HG03442 (cell line): ENCODE results near the gene ENTPD1.
"Not testable (repeated sequence)": the region's sequence is repeated elsewhere in the genome, so short reads cannot be mapped to it uniquely, and the experiment has no call there.

Source experiments
- ATAC-seq: cut with Tn5 transposase; IDR thresholded peaks from one replicate; pipeline ENCODE4 v1.9.1; 2021; ENCODE audit warnings: mild to moderate bottlenecking, moderate library complexity; ENCODE audit not compliant: unreplicated experiment

Gene ENTPD1

GRCh38 chr10:95756041-95756761 lies at the start of gene ENTPD1:
Gene ENTPD1 (plus strand): TSS chr10:95756163. CDS start chr10:95756240, 77 bp downstream.
- no peak for ATAC-seq

- no peak for ATAC-seq
Observed at GRCh38 chr10:95706573-95706972, 49.4 kb upstream of the ENTPD1 start.

GRCh38 chr10:95706990-95707389 lies 49.0 kb upstream of the ENTPD1 start:
- ATAC-seq = no peak

GRCh38 chr10:95711492-95711891 lies 44.5 kb upstream of the ENTPD1 start:
- no peak for ATAC-seq

- no peak for ATAC-seq
Observed at GRCh38 chr10:95716466-95716865, 39.5 kb upstream of the ENTPD1 start.

- no peak for ATAC-seq
Observed at GRCh38 chr10:95716866-95717265, 39.1 kb upstream of the ENTPD1 start.

GRCh38 chr10:95720745-95721144 lies 35.2 kb upstream of the ENTPD1 start:
- ATAC-seq = not testable (repeated sequence)

- ATAC-seq = not testable (repeated sequence)
Observed at GRCh38 chr10:95722496-95722895, 33.5 kb upstream of the ENTPD1 start.

- no peak for ATAC-seq
Observed at GRCh38 chr10:95728526-95728925, 27.4 kb upstream of the ENTPD1 start.

- ATAC-seq = no peak
Observed at GRCh38 chr10:95729323-95730055, 26.5 kb upstream of the ENTPD1 start.

GRCh38 chr10:95730233-95730632 lies 25.7 kb upstream of the ENTPD1 start:
- no peak for ATAC-seq

GRCh38 chr10:95732907-95733306 lies 23.1 kb upstream of the ENTPD1 start:
- not testable (repeated sequence) for ATAC-seq

GRCh38 chr10:95739056-95739455 lies 16.9 kb upstream of the ENTPD1 start:
- no peak for ATAC-seq

- ATAC-seq = peak; percentile 72
Observed at GRCh38 chr10:95741807-95742467, 14.0 kb upstream of the ENTPD1 start.

- ATAC-seq = peak; percentile 10
Observed at GRCh38 chr10:95742485-95742884, 13.5 kb upstream of the ENTPD1 start.

GRCh38 chr10:95742962-95743535 lies 12.9 kb upstream of the ENTPD1 start:
- ATAC-seq = no peak

- no peak for ATAC-seq
Observed at GRCh38 chr10:95745501-95745900, 10.5 kb upstream of the ENTPD1 start.

GRCh38 chr10:95748349-95748748 lies 7.6 kb upstream of the ENTPD1 start:
- ATAC-seq = no peak

GRCh38 chr10:95755511-95756004 lies 405 bp upstream of the ENTPD1 start:
- peak; percentile 48 for ATAC-seq

GRCh38 chr10:95756809-95757684 lies 1.1 kb downstream of the ENTPD1 start:
- no peak for ATAC-seq
